ENCODE measurements around the gene ZNF587. TPM values are rescaled to one million over a fixed set of nuclear protein-coding genes. Genes with fewer than 3 reads are reported as not detected.

ZNF587 gene
- total RNA-seq, 2 experiments from 2014 or later: 23.6 to 24.1 TPM

DNA sequence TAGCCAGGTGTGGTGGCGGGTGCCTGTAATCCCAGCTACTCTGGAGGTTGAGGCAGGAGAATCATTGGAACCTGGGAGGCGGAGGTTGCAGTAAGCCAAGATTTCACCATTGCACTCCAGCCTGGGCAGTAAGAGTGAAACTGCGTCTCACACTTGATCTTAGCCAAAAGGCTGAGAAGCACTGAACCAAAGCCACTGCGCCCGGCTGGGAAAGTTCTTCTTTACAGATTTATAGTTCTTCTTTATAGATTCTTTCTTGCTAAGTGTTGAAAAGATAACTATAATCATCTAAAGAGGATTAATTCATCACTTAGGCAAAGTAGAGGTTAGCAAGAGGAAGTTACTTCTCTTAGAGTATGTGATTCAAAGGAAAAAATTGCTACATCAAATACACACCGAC lies 55.6 kb downstream of the ZNF587 start:
- ChIA-PET POLR2A (no interaction called here), CTCF (no interaction called here)
- H3K4me1 Mint-ChIP-seq (ENCODE audit: low read depth): peaks cover 12% of the 10 kb centered on the region
- no peak for ATAC-seq
- H3K9me3 Mint-ChIP-seq: peaks cover 23% of the 10 kb centered on the region
- H3K4me3 Mint-ChIP-seq: no peak overlapping the region
- peaks cover 49% of the 10 kb centered on the region for H3K36me3 Mint-ChIP-seq (ENCODE audit: low read depth)
- DNase-seq: no peak
- H3K27ac Mint-ChIP-seq: no peak overlapping the region
- intact Hi-C loops (cut with micrococcal nuclease): no loop called here
- TF ChIP-seq, protein P1, sequence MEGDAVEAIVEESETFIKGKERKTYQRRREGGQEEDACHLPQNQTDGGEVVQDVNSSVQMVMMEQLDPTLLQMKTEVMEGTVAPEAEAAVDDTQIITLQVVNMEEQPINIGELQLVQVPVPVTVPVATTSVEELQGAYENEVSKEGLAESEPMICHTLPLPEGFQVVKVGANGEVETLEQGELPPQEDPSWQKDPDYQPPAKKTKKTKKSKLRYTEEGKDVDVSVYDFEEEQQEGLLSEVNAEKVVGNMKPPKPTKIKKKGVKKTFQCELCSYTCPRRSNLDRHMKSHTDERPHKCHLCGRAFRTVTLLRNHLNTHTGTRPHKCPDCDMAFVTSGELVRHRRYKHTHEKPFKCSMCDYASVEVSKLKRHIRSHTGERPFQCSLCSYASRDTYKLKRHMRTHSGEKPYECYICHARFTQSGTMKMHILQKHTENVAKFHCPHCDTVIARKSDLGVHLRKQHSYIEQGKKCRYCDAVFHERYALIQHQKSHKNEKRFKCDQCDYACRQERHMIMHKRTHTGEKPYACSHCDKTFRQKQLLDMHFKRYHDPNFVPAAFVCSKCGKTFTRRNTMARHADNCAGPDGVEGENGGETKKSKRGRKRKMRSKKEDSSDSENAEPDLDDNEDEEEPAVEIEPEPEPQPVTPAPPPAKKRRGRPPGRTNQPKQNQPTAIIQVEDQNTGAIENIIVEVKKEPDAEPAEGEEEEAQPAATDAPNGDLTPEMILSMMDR (IDR thresholded peaks at IDR 0.05): no peak
- no peaks in the 10 kb centered on the region for H3K27me3 Mint-ChIP-seq

DNA sequence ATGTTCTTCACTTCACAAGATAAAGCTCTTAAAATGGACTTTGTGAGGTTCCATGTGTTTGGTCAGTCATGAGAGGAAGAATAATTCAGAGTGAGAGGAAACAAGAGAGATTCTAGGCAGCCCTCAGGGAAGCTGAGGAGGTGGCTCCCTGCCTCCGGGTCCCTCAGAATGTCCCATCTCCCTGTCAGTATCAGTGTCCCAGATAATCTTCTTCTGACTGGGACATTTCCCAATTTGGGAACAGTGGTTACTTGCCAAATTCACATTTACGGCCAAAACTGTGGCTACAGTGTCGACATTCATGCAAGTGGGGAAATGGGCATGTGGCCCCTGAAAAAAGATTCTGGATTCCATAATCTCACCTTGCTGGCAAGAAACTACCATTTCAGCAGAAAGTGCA lies 57.7 kb downstream of the ZNF587 start:
- TF ChIP-seq, protein P1 (IDR thresholded peaks at IDR 0.05): no peak
- intact Hi-C loops (cut with micrococcal nuclease): no loop called here
- no peak for DNase-seq
- CTCF ChIA-PET: no interaction called here
- ATAC-seq: no peak
- POLR2A ChIA-PET: no interaction called here
- H3K27ac Mint-ChIP-seq: no peak overlapping the region
- peaks cover 33% of the 10 kb centered on the region for H3K9me3 Mint-ChIP-seq
- H3K36me3 Mint-ChIP-seq (ENCODE audit: low read depth): peaks cover 66% of the 10 kb centered on the region
- no peaks in the 10 kb centered on the region for H3K27me3 Mint-ChIP-seq
- peaks cover 17% of the 10 kb centered on the region for H3K4me1 Mint-ChIP-seq (ENCODE audit: low read depth)
- no peak overlapping the region for H3K4me3 Mint-ChIP-seq

DNA sequence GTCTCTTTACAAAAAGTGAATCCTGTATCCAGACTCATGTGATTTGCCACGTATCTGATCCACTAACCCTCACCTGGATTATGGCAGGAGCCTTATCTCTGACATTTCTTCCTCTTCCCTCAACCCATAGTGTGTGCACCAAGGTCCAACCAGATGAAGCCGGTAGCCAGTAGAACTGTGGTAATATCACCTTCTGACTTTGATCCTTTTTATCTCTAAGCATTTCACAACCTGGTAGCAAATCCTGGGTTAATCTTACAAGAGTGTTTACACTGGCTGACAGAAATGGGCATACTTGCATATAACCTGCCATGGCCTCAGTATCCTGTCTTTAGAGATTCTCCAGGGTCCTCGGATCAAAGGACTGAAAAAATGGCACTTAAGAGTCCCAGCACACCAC lies 64.9 kb downstream of the ZNF587 start:
- Mint-ChIP-seq H3K27ac (no peak overlapping the region), H3K36me3 (ENCODE audit: low read depth) (peaks cover 67% of the 10 kb centered on the region), H3K4me3 (peak overlapping the region; percentile 84), H3K4me1 (ENCODE audit: low read depth) (peaks cover 27% of the 10 kb centered on the region), H3K27me3 (no peaks in the 10 kb centered on the region), H3K9me3 (peaks cover 31% of the 10 kb centered on the region)
- intact Hi-C loops (cut with micrococcal nuclease): no loop called here
- DNase-seq (no peak), ATAC-seq (no peak)
- TF ChIP-seq, protein P1 (IDR thresholded peaks at IDR 0.05): no peak
- POLR2A ChIA-PET: interaction anchor here (1.3 to 1.4 kb wide), 2 partner anchors 12 to 27 kb away, joined by 3 to 6 read pairs; no protein-coding TSS in a partner anchor
- CTCF ChIA-PET: no interaction called here

Other genes starting within 250 kb of the ZNF587 start
- gene ZNF530, start 250.0 kb upstream of the ZNF587 start, total RNA-seq: 1 to 10 TPM; 6.8 to 7.4 TPM
- gene ZNF134, start 235.6 kb upstream of the ZNF587 start, total RNA-seq: 10 to 100 TPM; 10.4 to 13.0 TPM
- 1 to 10 TPM; 7.7 to 8.8 TPM for gene ZNF211, start 216.7 kb upstream of the ZNF587 start, total RNA-seq
- gene ZSCAN4, start 180.9 kb upstream of the ZNF587 start, total RNA-seq: not detected
- gene ZNF551, start 167.9 kb upstream of the ZNF587 start, total RNA-seq: 1 to 10 TPM; 8.3 to 8.4 TPM
- 1 to 10 TPM; 3.6 to 3.8 TPM for gene ZNF154, start 140.7 kb upstream of the ZNF587 start, total RNA-seq
- 10 to 100 TPM in 1 of 2 experiments, 1 to 10 TPM in 1; 7.1 to 10.5 TPM for gene ZNF671, start 122.2 kb upstream of the ZNF587 start, total RNA-seq
- 10 to 100 TPM in 1 of 2 experiments, 1 to 10 TPM in 1; 9.8 to 11.0 TPM for gene ZNF776, start 103.0 kb upstream of the ZNF587 start, total RNA-seq
- 10 to 100 TPM; 16.7 to 21.8 TPM for gene ZNF586, start 80.2 kb upstream of the ZNF587 start, total RNA-seq
- gene ZNF552, start 34.9 kb upstream of the ZNF587 start, total RNA-seq: 1 to 10 TPM; 6.5 to 6.7 TPM
- gene ZNF587B, start 19.6 kb upstream of the ZNF587 start, total RNA-seq: 10 to 100 TPM; 19.8 to 20.2 TPM
- 10 to 100 TPM; 25.0 to 27.9 TPM for gene ZNF814, start 39.2 kb downstream of the ZNF587 start, total RNA-seq
- gene ZNF417, start 66.7 kb downstream of the ZNF587 start, total RNA-seq: 10 to 100 TPM; 11.8 to 12.1 TPM
- 1 to 10 TPM; 4.1 to 5.0 TPM for gene ZNF418, start 85.5 kb downstream of the ZNF587 start, total RNA-seq
- 1 to 10 TPM; 5.9 to 6.2 TPM for gene ZNF256, start 97.8 kb downstream of the ZNF587 start, total RNA-seq
- under 1 TPM; 0.29 to 0.34 TPM for gene C19orf18, start 124.7 kb downstream of the ZNF587 start, total RNA-seq
- gene ZNF606, start 153.0 kb downstream of the ZNF587 start, total RNA-seq: 10 to 100 TPM in 1 of 2 experiments, 1 to 10 TPM in 1; 7.5 to 10.0 TPM
- not detected for gene ZSCAN1, start 184.2 kb downstream of the ZNF587 start, total RNA-seq
- 1 to 10 TPM; 1.2 to 1.4 TPM for gene ZNF135, start 209.4 kb downstream of the ZNF587 start, total RNA-seq
- gene ZSCAN18, start 248.4 kb downstream of the ZNF587 start, total RNA-seq: 10 to 100 TPM; 27.0 to 31.7 TPM